ENCODE results near the gene WDR91. TPM values are rescaled to one million over a fixed set of nuclear protein-coding genes. Genes with fewer than 3 reads are reported as not detected.
A peak's percentile ranks its signal among the peaks of the same experiment; 100 is the strongest.

Gene WDR91
- polyA plus RNA-seq, 2 of the 4 experiments (the other 2 are of a cell fraction): 5.1 to 5.3 TPM

DNA sequence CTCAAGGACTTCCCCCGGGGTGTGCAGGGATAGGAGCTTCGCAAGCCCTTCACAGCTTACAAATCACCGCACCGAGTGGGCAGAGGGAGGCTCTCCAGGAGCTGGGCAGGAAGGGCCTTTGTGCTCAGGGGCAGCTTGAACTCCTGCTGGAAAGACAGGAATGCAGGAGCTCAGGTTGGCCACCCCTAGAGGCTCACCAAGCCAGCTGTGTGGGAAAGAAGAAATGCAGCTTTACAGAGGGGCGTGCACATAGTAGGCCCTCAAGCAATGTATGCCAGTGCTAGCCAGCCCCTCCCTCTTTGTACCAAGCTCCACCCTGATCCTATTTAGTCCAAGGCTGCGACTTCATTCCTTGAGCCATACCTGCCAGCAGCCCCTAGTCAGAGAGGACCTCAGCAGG, 48.4 kb upstream of the WDR91 start:
- Histone ChIP-seq H3K4me1 (peaks cover 15% of the 10 kb centered on the region), H3K9me3 (no peaks in the 10 kb centered on the region), H3K4me3 (no peak overlapping the region), H3K4me2 (no peak overlapping the region), H3K27ac (no peak overlapping the region)
- ChIA-PET POLR2A (no interaction called here), CTCF (interaction anchor here (1.0 to 7.8 kb wide), 3 partner anchors 15 to 274 kb away, joined by 3 to 69 read pairs (median 5); partner anchors contain the start of gene AGBL3)
- 89% methylated on average over 6 of the region's 6 CpGs for WGBS (ENCODE audit: missing lambda C conversion rate)
- DNase-seq (ENCODE audit: low read depth in 1 of 2, low spot score in 1 of 2) (no peak), ATAC-seq (no peak), FAIRE-seq (no peak)
- TF ChIP-seq TFCP2L1 (CRISPR knock-in tag; IDR thresholded peaks at IDR 0.05) (no peak), HEYL (CRISPR knock-in tag; IDR thresholded peaks at IDR 0.05) (no peak), RCOR1 (IDR thresholded peaks at IDR 0.05; ENCODE audit: low read depth, low read length) (no peak), RARB (CRISPR knock-in tag; IDR thresholded peaks at IDR 0.05) (no peak), EHF (CRISPR knock-in tag; IDR thresholded peaks at IDR 0.05) (no peak), CBX2 (IDR thresholded peaks at IDR 0.05; ENCODE audit: borderline replicate concordance, low read depth) (no peak), HOXB13 (CRISPR knock-in tag; IDR thresholded peaks at IDR 0.05; ENCODE audit: low read depth) (no peak), CHD4 (IDR thresholded peaks at IDR 0.05; ENCODE audit: borderline replicate concordance) (no peak), ZNF302 (CRISPR knock-in tag; IDR thresholded peaks at IDR 0.05) (no peak), ZSCAN20 (CRISPR knock-in tag; IDR thresholded peaks at IDR 0.05) (no peak), NFE2L2 (conservative IDR thresholded peaks at IDR 0.05; ENCODE audit: low read length) (no peak)
- TF ChIP-seq, protein P1, sequence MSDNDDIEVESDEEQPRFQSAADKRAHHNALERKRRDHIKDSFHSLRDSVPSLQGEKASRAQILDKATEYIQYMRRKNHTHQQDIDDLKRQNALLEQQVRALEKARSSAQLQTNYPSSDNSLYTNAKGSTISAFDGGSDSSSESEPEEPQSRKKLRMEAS (IDR thresholded peaks at IDR 0.05): no peak
- TF ChIP-seq, protein P2, sequence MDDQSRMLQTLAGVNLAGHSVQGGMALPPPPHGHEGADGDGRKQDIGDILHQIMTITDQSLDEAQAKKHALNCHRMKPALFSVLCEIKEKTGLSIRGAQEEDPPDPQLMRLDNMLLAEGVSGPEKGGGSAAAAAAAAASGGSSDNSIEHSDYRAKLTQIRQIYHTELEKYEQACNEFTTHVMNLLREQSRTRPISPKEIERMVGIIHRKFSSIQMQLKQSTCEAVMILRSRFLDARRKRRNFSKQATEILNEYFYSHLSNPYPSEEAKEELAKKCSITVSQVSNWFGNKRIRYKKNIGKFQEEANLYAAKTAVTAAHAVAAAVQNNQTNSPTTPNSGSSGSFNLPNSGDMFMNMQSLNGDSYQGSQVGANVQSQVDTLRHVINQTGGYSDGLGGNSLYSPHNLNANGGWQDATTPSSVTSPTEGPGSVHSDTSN (IDR thresholded peaks at IDR 0.05): no peak
- TF ChIP-seq, protein P3, sequence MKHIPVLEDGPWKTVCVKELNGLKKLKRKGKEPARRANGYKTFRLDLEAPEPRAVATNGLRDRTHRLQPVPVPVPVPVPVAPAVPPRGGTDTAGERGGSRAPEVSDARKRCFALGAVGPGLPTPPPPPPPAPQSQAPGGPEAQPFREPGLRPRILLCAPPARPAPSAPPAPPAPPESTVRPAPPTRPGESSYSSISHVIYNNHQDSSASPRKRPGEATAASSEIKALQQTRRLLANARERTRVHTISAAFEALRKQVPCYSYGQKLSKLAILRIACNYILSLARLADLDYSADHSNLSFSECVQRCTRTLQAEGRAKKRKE (CRISPR knock-in tag; IDR thresholded peaks at IDR 0.05; ENCODE audit: low read depth): no peak
- TF ChIP-seq, protein P4, sequence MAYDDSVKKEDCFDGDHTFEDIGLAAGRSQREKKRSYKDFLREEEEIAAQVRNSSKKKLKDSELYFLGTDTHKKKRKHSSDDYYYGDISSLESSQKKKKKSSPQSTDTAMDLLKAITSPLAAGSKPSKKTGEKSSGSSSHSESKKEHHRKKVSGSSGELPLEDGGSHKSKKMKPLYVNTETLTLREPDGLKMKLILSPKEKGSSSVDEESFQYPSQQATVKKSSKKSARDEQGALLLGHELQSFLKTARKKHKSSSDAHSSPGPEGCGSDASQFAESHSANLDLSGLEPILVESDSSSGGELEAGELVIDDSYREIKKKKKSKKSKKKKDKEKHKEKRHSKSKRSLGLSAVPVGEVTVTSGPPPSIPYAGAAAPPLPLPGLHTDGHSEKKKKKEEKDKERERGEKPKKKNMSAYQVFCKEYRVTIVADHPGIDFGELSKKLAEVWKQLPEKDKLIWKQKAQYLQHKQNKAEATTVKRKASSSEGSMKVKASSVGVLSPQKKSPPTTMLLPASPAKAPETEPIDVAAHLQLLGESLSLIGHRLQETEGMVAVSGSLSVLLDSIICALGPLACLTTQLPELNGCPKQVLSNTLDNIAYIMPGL (CRISPR knock-in tag; IDR thresholded peaks at IDR 0.05; ENCODE audit: borderline replicate concordance): no peak

DNA sequence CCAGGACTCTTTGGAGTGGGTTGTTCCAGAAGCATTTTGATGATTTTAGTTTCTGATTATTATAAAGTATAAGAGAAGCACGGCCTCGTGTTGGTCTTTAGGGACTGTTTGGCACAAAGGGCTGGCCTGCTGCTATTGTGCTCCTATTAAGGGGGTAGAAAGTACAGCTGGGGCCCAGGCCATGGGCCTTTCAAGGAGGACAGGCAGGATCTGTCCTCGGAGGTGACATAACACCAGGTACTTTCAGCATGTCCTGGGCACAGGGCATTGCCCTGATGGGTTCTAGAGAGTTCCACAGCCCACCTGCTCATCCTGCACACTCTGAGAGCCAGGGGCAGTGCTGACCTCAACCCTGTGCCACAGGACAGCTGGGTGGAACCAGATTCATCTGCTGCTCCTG, 47.3 kb upstream of the WDR91 start:
- CTCF ChIA-PET: interaction anchor here (1.0 to 1.4 kb wide), 2 partner anchors 77 to 273 kb away, joined by 3 to 5 read pairs; partner anchors contain the start of gene AGBL3
- FAIRE-seq (no peak), ATAC-seq (no peak), DNase-seq (ENCODE audit: low read depth in 1 of 2, low spot score in 1 of 2) (no peak)
- Histone ChIP-seq H3K27ac (no peak overlapping the region), H3K4me1 (peaks cover 26% of the 10 kb centered on the region), H3K4me2 (no peak overlapping the region), H3K9me3 (no peaks in the 10 kb centered on the region), H3K4me3 (no peak overlapping the region)
- POLR2A ChIA-PET: no interaction called here
- no peak for TF ChIP-seq ZC3H11A (IDR thresholded peaks at IDR 0.05)
- no peak for TF ChIP-seq TP53 (CRISPR knock-in tag; IDR thresholded peaks at IDR 0.05)
- no peak for TF ChIP-seq KDM1A (IDR thresholded peaks at IDR 0.05; ENCODE audit: low read depth)
- no peak for TF ChIP-seq ESRRA (IDR thresholded peaks at IDR 0.05; ENCODE audit: borderline replicate concordance, low read length)
- TF ChIP-seq HDAC2 (IDR thresholded peaks at IDR 0.05): no peak
- TF ChIP-seq CBX2 (IDR thresholded peaks at IDR 0.05; ENCODE audit: borderline replicate concordance, low read depth): no peak
- WGBS (ENCODE audit: missing lambda C conversion rate): 64% methylated on average over 3 of the region's 3 CpGs

DNA sequence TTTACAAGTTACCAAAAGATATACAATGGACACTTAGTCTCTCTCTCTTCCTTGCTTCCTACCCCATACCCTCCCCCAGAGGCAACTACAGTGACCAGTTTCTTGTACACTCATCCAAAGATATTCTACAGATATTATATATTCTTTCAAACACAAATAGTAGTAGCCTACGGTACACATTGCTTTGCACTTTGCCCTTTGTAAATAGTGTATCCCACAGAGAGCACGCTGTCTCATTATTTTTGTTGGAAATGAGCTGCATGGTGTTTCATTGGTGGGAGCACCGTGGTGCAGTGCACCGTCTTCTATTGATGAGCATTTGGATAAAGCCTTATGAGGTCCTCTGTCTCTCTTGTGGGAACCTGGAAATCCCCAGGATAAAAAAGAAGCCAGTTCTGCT, 46.5 kb upstream of the WDR91 start:
- Histone ChIP-seq H3K27ac (no peak overlapping the region), H3K9me3 (no peaks in the 10 kb centered on the region), H3K4me1 (peaks cover 28% of the 10 kb centered on the region), H3K4me3 (no peak overlapping the region), H3K4me2 (peak overlapping the region; percentile 16; the same call in 2 of the 3 replicates)
- ChIA-PET POLR2A (no interaction called here), CTCF (no interaction called here)
- FAIRE-seq: no peak
- DNase-seq (ENCODE audit: low read depth in 1 of 2, low spot score in 1 of 2): no peak
- 15% methylated on average over 4 of the region's 4 CpGs for WGBS (ENCODE audit: missing lambda C conversion rate)
- ATAC-seq: no peak; a peak in 1 of 6 replicates
- TF ChIP-seq EHMT2 (IDR thresholded peaks at IDR 0.05; ENCODE audit: low read depth) (no peak), ZFP36 (IDR thresholded peaks at IDR 0.05; ENCODE audit: borderline replicate concordance, partially characterized antibody) (no peak), RCOR1 (IDR thresholded peaks at IDR 0.05; ENCODE audit: low read depth, low read length) (no peak), SREBF2 (IDR thresholded peaks at IDR 0.05) (no peak), EHF (CRISPR knock-in tag; IDR thresholded peaks at IDR 0.05) (no peak)
